Suprapubic skin (tissue), 4 donors: ENCODE measurements around the gene FETUB. TPM values are rescaled to one million over a fixed set of nuclear protein-coding genes. Genes with fewer than 3 reads are reported as not detected.
A peak's percentile ranks its signal among the peaks of the same experiment; 100 is the strongest.
"Not testable (repeated sequence)": the region's sequence is repeated elsewhere in the genome, so short reads cannot be mapped to it uniquely, and the experiment has no call there.

ENCODE experiments used
- DNase-seq, 2 donors: peaks; one replicate each; pipeline ENCODE4 v3.0.0-alpha.2; 2019; ENCODE audit warnings: low spot score in 2 of 2
- H3K27ac ChIP-seq: fragments of 200-600 bp; sonication (generic); one replicate; pipeline ENCODE4 v1.5.1; 2019
- H3K27me3 ChIP-seq: fragments of 200-600 bp; sonication (generic); one replicate; pipeline ENCODE4 v1.5.1; 2019
- H3K36me3 ChIP-seq: fragments of 200-600 bp; sonication (generic); one replicate; pipeline ENCODE4 v1.5.1; 2019
- H3K4me1 ChIP-seq: fragments of 200-600 bp; sonication (generic); one replicate; pipeline ENCODE4 v1.5.1; 2019
- H3K4me3 ChIP-seq: fragments of 200-600 bp; sonication (generic); one replicate; pipeline ENCODE4 v1.5.1; 2019; ENCODE audit warnings: mild to moderate bottlenecking
- H3K9me3 ChIP-seq: fragments of 200-600 bp; sonication (generic); one replicate; pipeline ENCODE4 v1.5.1; 2019
- CTCF ChIP-seq, 2 donors: fragments of 200-600 bp in 1 of 2; fragments of 450-650 bp in 1 of 2; sonication (generic) in 1 of 2; IDR thresholded peaks; one replicate each; pipeline ENCODE4 v1.5.1; 2016 to 2019; ENCODE audit warnings: antibody characterized with exemption in 2 of 2, mild to moderate bottlenecking in 1 of 2, moderate library complexity in 1 of 2
- EP300 ChIP-seq: sonication (generic); formaldehyde crosslinking; IDR thresholded peaks from one replicate; pipeline ENCODE4 v1.6.1; 2017; ENCODE audit warnings: antibody characterized with exemption
- POLR2A ChIP-seq, 2 donors: fragments of 450-650 bp; IDR thresholded peaks; one replicate each; pipeline ENCODE4 v1.6.1; 2017; ENCODE audit warnings: antibody characterized with exemption in 2 of 2, mild to moderate bottlenecking in 2 of 2, moderate library complexity in 2 of 2
- POLR2AphosphoS5 ChIP-seq, 3 donors: sonication (generic); formaldehyde crosslinking; IDR thresholded peaks; one replicate each; pipeline ENCODE4 v1.6.1; 2017; ENCODE audit warnings: antibody characterized with exemption in 3 of 3
- WGBS: methylation state at CpG from one replicate; pipeline ENCODE4 v1.1.5; 2018; 5-methylcytosine and 5-hydroxymethylcytosine counted together
- total RNA-seq, 4 donors: library from RNA; depleted of rRNA; stranded (reverse); fragments of >200 nt; gene quantifications; one replicate each; pipeline ENCODE4 v1.1.0, GENCODE V29; 2016

The FETUB gene
- total RNA-seq, 4 donors from 2014 or later: 3.9 to 16.0 (median 10.4) TPM

- H3K36me3 ChIP-seq: no peaks in the 10 kb centered on the region
- DNase-seq: no peak
- H3K4me3 ChIP-seq: no peak overlapping the region
- WGBS: 90% methylated on average over 7 of the region's 7 CpGs
- TF ChIP-seq EP300 (no peak), POLR2A (IDR thresholded peaks at IDR 0.05) (no peak), CTCF (IDR thresholded peaks at IDR 0.05) (no peak)
- no peaks in the 10 kb centered on the region for H3K27me3 ChIP-seq
- H3K27ac ChIP-seq: no peak overlapping the region
- H3K9me3 ChIP-seq: no peaks in the 10 kb centered on the region
- H3K4me1 ChIP-seq: peaks cover 4% of the 10 kb centered on the region
These were observed 11.4 kb upstream of the FETUB start for GRCh38 chr3:186628756-186629155.

GRCh38 chr3:186630950-186631641 is 9.1 kb upstream of the FETUB start:
- H3K4me1 ChIP-seq: peaks cover 4% of the 10 kb centered on the region
- no peaks in the 10 kb centered on the region for H3K27me3 ChIP-seq
- no peaks in the 10 kb centered on the region for H3K9me3 ChIP-seq
- TF ChIP-seq CTCF (IDR thresholded peaks at IDR 0.05): no peak
- TF ChIP-seq EP300: no peak
- no peak for TF ChIP-seq POLR2A (IDR thresholded peaks at IDR 0.05)
- TF ChIP-seq POLR2AphosphoS5 (IDR thresholded peaks at IDR 0.05): no peak
- no peaks in the 10 kb centered on the region for H3K36me3 ChIP-seq
- no peak overlapping the region for H3K4me3 ChIP-seq
- peak in 1 of 2 donors; percentile 40 for DNase-seq
- WGBS: 72% methylated on average over 6 of the region's 6 CpGs
- H3K27ac ChIP-seq: no peak overlapping the region

GRCh38 chr3:186633481-186633880 is 6.7 kb upstream of the FETUB start:
- no peak for DNase-seq
- Histone ChIP-seq H3K27ac (no peak overlapping the region), H3K4me3 (no peak overlapping the region), H3K36me3 (no peaks in the 10 kb centered on the region), H3K9me3 (no peaks in the 10 kb centered on the region), H3K27me3 (no peaks in the 10 kb centered on the region), H3K4me1 (peaks cover 4% of the 10 kb centered on the region)
- no peak for TF ChIP-seq CTCF (IDR thresholded peaks at IDR 0.05)
- TF ChIP-seq EP300: no peak
- TF ChIP-seq POLR2AphosphoS5 (IDR thresholded peaks at IDR 0.05): no peak
- no peak for TF ChIP-seq POLR2A (IDR thresholded peaks at IDR 0.05)

GRCh38 chr3:186634207-186634606 is 6.0 kb upstream of the FETUB start:
- not testable (repeated sequence) for H3K27me3 ChIP-seq, H3K9me3 ChIP-seq, H3K36me3 ChIP-seq, H3K27ac ChIP-seq, H3K4me3 ChIP-seq, H3K4me1 ChIP-seq
- 95% methylated on average over 5 of the region's 5 CpGs for WGBS
- DNase-seq: peak in 1 of 2 donors; percentile 47

- DNase-seq: peak in 1 of 2 donors; percentile 0
- Histone ChIP-seq H3K9me3 (no peaks in the 10 kb centered on the region), H3K4me1 (peaks cover 13% of the 10 kb centered on the region), H3K36me3 (no peaks in the 10 kb centered on the region), H3K4me3 (no peak overlapping the region), H3K27me3 (no peaks in the 10 kb centered on the region), H3K27ac (no peak overlapping the region)
- no peak for TF ChIP-seq CTCF (IDR thresholded peaks at IDR 0.05)
- no peak for TF ChIP-seq EP300
- TF ChIP-seq POLR2AphosphoS5 (IDR thresholded peaks at IDR 0.05): no peak
- TF ChIP-seq POLR2A (IDR thresholded peaks at IDR 0.05): no peak
- 83% methylated on average over 3 of the region's 3 CpGs for WGBS
These were observed 4.7 kb upstream of the FETUB start for GRCh38 chr3:186635532-186635931.

- no peaks in the 10 kb centered on the region for H3K36me3 ChIP-seq
- H3K27ac ChIP-seq: no peak overlapping the region
- no peaks in the 10 kb centered on the region for H3K9me3 ChIP-seq
- H3K27me3 ChIP-seq: no peaks in the 10 kb centered on the region
- no peak for DNase-seq
- no peak for TF ChIP-seq POLR2A (IDR thresholded peaks at IDR 0.05)
- H3K4me1 ChIP-seq: peaks cover 23% of the 10 kb centered on the region
- no peak overlapping the region for H3K4me3 ChIP-seq
- WGBS: 62% methylated on average over 7 of the region's 7 CpGs
These were observed 3.7 kb upstream of the FETUB start for GRCh38 chr3:186636536-186636935.
